ENCODE measurements around the gene PPM1D.

The PPM1D gene

GRCh38 chr17:60615108-60615507 lies 15.1 kb downstream of the PPM1D start:
- Histone ChIP-seq H4K20me1 (ENCODE audit: insufficient read depth, low read length) (peaks cover 33% of the 10 kb centered on the region; the same call in 1 of the 2 replicates), H3K79me2 (ENCODE audit: low read length) (peaks cover 100% of the 10 kb centered on the region), H3K9me3 (replicated peaks; ENCODE audit: insufficient read depth, low read length) (no peaks in the 10 kb centered on the region), H3K9me2 (replicated peaks; ENCODE audit: insufficient read depth, low read length) (no peaks in the 10 kb centered on the region), H2AFZ (ENCODE audit: low read length) (no peak overlapping the region), H3K4me1 (ENCODE audit: low read length) (no peaks in the 10 kb centered on the region), H3K9ac (ENCODE audit: low read length) (no peak overlapping the region), H3K27me3 (replicated peaks; ENCODE audit: insufficient read depth, low read length) (no peaks in the 10 kb centered on the region), H3K27ac (ENCODE audit: low read length) (no peak overlapping the region), H3F3A (ENCODE audit: insufficient read depth, low read length) (no peaks in the 10 kb centered on the region), H3K4me2 (ENCODE audit: low read depth, low read length) (no peak overlapping the region), H3K4me3 (ENCODE audit: low read length) (no peak overlapping the region), H3K36me3 (replicated peaks; ENCODE audit: insufficient read depth, low read length) (no peaks in the 10 kb centered on the region)
- no peak for DNase-seq
- TF ChIP-seq CTCF (IDR thresholded peaks at IDR 0.05; ENCODE audit: low read length) (no peak), EZH2phosphoT487 (IDR thresholded peaks at IDR 0.05; ENCODE audit: low read length) (no peak), EZH2 (optimal IDR thresholded peaks at IDR 0.05; ENCODE audit: low read depth, low read length) (no peak)

- Histone ChIP-seq H3K4me1 (ENCODE audit: low read length) (no peaks in the 10 kb centered on the region), H4K20me1 (ENCODE audit: insufficient read depth, low read length) (peaks cover 26% of the 10 kb centered on the region; the same call in 1 of the 2 replicates), H2AFZ (ENCODE audit: low read length) (no peak overlapping the region), H3K9ac (ENCODE audit: low read length) (no peak overlapping the region), H3K27me3 (replicated peaks; ENCODE audit: insufficient read depth, low read length) (no peaks in the 10 kb centered on the region), H3K9me2 (replicated peaks; ENCODE audit: insufficient read depth, low read length) (no peaks in the 10 kb centered on the region), H3F3A (ENCODE audit: insufficient read depth, low read length) (no peaks in the 10 kb centered on the region), H3K4me3 (ENCODE audit: low read length) (no peak overlapping the region), H3K9me3 (replicated peaks; ENCODE audit: insufficient read depth, low read length) (no peaks in the 10 kb centered on the region), H3K4me2 (ENCODE audit: low read depth, low read length) (no peak overlapping the region), H3K79me2 (ENCODE audit: low read length) (peaks cover 100% of the 10 kb centered on the region), H3K27ac (ENCODE audit: low read length) (no peak overlapping the region), H3K36me3 (replicated peaks; ENCODE audit: insufficient read depth, low read length) (no peaks in the 10 kb centered on the region)
- DNase-seq = no peak
- TF ChIP-seq EZH2 (optimal IDR thresholded peaks at IDR 0.05; ENCODE audit: low read depth, low read length) (no peak), EZH2phosphoT487 (IDR thresholded peaks at IDR 0.05; ENCODE audit: low read length) (no peak), CTCF (IDR thresholded peaks at IDR 0.05; ENCODE audit: low read length) (no peak)
Measured at GRCh38 chr17:60615840-60616239, 15.8 kb downstream of the PPM1D start.

GRCh38 chr17:60618080-60618479 lies 18.1 kb downstream of the PPM1D start:
- Histone ChIP-seq H3K4me1 (ENCODE audit: low read length) (no peaks in the 10 kb centered on the region), H3K9me3 (replicated peaks; ENCODE audit: insufficient read depth, low read length) (no peaks in the 10 kb centered on the region), H3K27ac (ENCODE audit: low read length) (no peak overlapping the region), H3K79me2 (ENCODE audit: low read length) (peaks cover 97% of the 10 kb centered on the region), H3K9me2 (replicated peaks; ENCODE audit: insufficient read depth, low read length) (no peaks in the 10 kb centered on the region), H3K36me3 (replicated peaks; ENCODE audit: insufficient read depth, low read length) (no peaks in the 10 kb centered on the region), H3F3A (ENCODE audit: insufficient read depth, low read length) (no peaks in the 10 kb centered on the region), H3K9ac (ENCODE audit: low read length) (no peak overlapping the region), H2AFZ (ENCODE audit: low read length) (no peak overlapping the region), H3K27me3 (replicated peaks; ENCODE audit: insufficient read depth, low read length) (no peaks in the 10 kb centered on the region), H4K20me1 (ENCODE audit: insufficient read depth, low read length) (peaks cover 10% of the 10 kb centered on the region; the same call in 1 of the 2 replicates), H3K4me2 (ENCODE audit: low read depth, low read length) (no peak overlapping the region), H3K4me3 (ENCODE audit: low read length) (no peak overlapping the region)
- DNase-seq = no peak
- TF ChIP-seq EZH2phosphoT487 (IDR thresholded peaks at IDR 0.05; ENCODE audit: low read length) (no peak), EZH2 (optimal IDR thresholded peaks at IDR 0.05; ENCODE audit: low read depth, low read length) (no peak), CTCF (IDR thresholded peaks at IDR 0.05; ENCODE audit: low read length) (no peak)

All from MM.1S (cell line).